HG03521 (cell line): ENCODE measurements around the gene UGP2.
"Not testable (repeated sequence)": the region's sequence is repeated elsewhere in the genome, so short reads cannot be mapped to it uniquely, and the experiment has no call there.

ENCODE experiments used
- ATAC-seq: cut with Tn5 transposase; IDR thresholded peaks from one replicate; pipeline ENCODE4 v1.9.1; 2021; ENCODE audit warnings: mild to moderate bottlenecking, moderate library complexity; ENCODE audit not compliant: unreplicated experiment

The UGP2 gene

DNA sequence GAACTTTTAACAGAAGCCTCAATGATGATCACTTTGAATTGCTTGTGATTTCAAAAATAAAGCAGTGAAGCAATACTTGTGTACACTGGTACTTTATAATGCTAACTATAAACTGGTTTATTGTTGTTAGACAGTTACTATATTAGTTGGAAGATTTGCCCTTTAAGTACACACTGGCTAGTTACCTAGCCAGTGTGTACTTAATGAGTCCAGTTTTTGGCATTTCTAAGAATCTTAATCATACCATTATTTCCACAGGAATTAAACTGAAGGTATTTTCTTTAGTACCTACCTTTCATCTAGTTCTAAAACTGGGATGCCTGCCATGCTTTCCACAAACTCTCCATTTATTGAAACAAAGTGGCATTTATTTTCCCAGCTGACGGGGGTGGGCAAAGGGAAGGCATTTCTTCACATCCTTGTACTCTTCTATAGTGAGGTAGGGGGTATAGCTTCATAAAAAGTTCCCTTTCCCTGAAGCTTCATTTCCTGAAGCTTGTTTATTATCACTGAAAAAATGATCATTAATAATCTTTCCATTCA, 49.9 kb downstream of the UGP2 start:
- ATAC-seq = no peak

DNA sequence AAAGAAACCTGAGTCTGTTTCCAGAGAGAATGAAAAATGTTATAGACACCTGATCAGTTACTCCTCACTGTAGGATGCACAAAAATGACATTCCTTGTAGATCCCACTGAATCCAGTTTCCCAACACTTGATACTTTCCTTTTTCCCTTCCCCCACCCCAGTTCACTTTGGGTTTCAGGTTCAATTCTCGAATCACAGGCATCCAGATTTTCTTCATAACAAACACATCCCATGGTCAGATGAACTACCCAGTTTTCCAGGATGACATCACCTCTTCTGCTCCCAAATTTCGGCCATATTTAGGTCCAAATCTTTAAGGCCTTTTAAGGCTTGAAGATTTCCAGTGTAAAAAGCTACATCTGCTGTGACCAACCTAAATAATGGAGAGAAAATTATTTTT, 51.5 kb downstream of the UGP2 start:
- ATAC-seq = no peak

DNA sequence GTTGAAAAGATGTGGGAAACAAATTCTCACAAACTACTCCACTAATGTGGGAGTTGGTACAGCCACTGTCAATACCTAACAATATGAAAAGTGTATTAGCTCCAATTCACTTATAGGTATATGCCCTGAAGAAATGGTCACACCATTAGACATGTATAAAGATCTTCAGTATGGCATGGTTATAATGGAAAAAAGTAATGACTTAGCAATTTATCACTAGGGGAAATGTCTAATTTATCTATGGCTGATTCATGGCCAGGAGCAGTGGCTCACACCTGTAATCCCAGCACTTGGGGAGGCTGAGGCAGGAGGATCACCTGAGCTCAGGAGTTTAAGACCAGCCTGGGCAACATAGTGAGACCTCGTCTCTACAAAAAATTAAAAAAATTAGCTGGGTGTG, 52.5 kb downstream of the UGP2 start:
- ATAC-seq = no peak

DNA sequence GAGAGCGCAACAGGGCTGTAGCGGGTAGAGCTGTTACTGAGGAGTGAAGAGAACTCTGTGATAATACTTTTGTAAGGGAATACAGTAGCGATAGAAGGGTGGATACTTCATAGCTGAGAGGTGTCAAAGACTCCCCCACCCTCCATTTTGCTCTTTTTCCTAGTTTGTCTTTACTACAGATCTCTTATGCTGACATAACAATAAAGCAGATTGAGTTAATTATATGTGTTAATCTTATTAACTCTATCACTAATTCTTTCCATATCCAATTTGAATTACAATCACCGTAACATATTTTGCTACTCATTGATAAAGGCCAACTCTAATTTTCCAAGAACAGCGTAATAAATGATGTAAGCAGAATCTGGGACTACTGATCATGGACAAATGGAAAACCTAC, 57.1 kb downstream of the UGP2 start:
- ATAC-seq = no peak

DNA sequence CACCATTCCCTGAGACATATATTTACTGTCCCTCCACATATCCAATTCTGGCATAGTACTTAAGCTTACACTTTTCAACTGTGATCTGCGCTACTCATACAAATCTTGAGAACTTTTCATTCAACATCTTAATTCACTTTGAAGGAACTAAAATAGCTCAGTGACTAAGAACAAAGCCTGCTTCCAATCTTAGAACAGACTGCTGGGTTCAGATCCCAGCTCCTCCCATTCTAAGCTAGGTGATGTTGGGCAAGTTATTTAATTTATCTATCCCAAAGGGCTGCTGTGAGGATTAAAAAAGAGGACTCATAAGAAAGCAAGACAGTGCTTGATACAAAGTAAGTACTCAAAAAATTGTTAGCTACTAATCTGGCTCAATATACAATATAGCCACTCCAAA, 57.9 kb downstream of the UGP2 start:
- no peak for ATAC-seq

- no peak for ATAC-seq
Measured at GRCh38 chr2:63902149-63902548, 60.5 kb downstream of the UGP2 start.

DNA sequence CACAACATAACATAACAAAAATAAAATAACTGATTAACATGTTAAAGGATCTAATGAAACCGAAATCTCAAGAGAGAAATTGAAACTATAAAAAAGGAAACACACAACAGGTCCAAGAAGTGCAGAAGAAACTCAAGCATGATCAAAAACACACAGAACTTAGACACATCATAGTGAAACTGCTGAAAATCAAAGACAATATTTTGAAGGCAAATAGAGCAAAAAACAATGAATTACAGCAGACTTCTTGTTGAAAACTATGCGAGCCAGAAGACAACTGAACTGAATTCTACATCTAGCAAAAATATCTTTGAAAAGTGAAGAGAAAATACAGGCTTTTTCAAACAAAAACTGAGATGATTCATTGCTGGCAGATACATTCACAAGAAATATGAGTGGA, 61.3 kb downstream of the UGP2 start:
- ATAC-seq = no peak

DNA sequence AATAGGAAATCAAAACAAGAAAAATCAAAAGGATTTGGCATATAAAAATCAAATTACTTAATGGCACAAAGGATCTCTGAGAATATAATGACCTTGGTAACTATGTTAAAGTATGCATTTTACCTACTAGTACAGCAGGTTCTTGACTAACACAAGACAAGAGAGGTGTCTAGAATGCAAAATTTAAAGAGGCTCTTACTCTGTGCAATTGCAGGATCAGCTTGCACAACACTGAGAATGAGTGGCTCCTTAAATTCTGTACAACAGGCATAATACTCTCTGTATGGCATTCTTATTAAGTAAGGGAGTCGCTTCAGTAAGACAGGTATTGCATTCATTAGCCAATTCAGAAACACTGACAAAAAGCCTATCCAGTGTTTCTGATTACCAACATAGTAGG, 72.6 kb downstream of the UGP2 start:
- ATAC-seq = no peak

GRCh38 chr2:63926815-63927214, 85.1 kb downstream of the UGP2 start:
- no peak for ATAC-seq

DNA sequence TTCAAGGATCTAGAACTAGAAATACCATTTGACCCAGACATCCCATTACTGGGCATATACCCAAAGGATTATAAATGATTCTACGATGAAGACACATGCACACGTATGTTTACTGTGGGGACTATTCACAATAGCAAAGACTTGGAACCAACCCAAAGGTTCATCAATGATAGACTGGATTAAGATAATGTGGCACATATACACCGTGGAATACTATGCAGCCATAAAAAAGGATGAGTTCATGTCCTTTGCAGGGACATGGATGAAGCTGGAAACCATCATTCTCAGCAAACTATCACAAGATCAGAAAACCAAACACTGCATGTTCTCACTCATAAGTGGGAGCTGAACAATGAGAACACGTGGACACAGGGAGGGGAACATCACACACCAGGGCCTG, 90.4 kb downstream of the UGP2 start:
- not testable (repeated sequence) for ATAC-seq
